GM23248 (cell line): ENCODE results near the gene C1orf105. TPM values are rescaled to one million over a fixed set of nuclear protein-coding genes. Genes with fewer than 3 reads are reported as not detected.

Source experiments
- DNase-seq: peaks from one replicate; pipeline ENCODE4 v3.0.0-alpha.2; 2015
- H2AFZ ChIP-seq: fragments of 200-600 bp; sonication (generic); 2 replicates; pipeline ENCODE4 v1.6.1; 2016; ENCODE audit warnings: antibody characterized with exemption
- H3F3A ChIP-seq: fragments of 200-600 bp; sonication (generic); 2 replicates; pipeline ENCODE4 v1.6.1; 2016; ENCODE audit warnings: mild to moderate bottlenecking, antibody characterized with exemption, mixed run types; ENCODE audit not compliant: insufficient read depth
- H3K27ac ChIP-seq: fragments of 200-600 bp; sonication (generic); 2 replicates; pipeline ENCODE4 v1.5.1; 2016; ENCODE audit warnings: mild to moderate bottlenecking
- H3K27me3 ChIP-seq: fragments of 200-600 bp; sonication (generic); replicated peaks from 2 replicates; pipeline ENCODE4 v1.6.1; 2016; ENCODE audit warnings: mild to moderate bottlenecking; ENCODE audit not compliant: insufficient read depth
- H3K36me3 ChIP-seq: fragments of 200-600 bp; sonication (generic); 2 replicates; pipeline ENCODE4 v1.6.1; 2016; ENCODE audit warnings: low read depth, mild to moderate bottlenecking
- H3K4me1 ChIP-seq: fragments of 200-600 bp; sonication (generic); 2 replicates; pipeline ENCODE4 v1.6.1; 2016; ENCODE audit warnings: mild to moderate bottlenecking; ENCODE audit not compliant: insufficient read depth
- H3K4me2 ChIP-seq: fragments of 200-600 bp; sonication (generic); one replicate; pipeline ENCODE4 v1.6.1; 2016; ENCODE audit warnings: mild to moderate bottlenecking; ENCODE audit not compliant: unreplicated experiment
- H3K4me3 ChIP-seq: fragments of 200-600 bp; sonication (generic); 2 replicates; pipeline ENCODE4 v1.5.1; 2016; ENCODE audit warnings: mild to moderate bottlenecking
- H3K79me2 ChIP-seq: fragments of 200-600 bp; sonication (generic); 2 replicates; pipeline ENCODE4 v1.6.1; 2016; ENCODE audit warnings: mild to moderate bottlenecking; ENCODE audit not compliant: insufficient read depth
- H3K9ac ChIP-seq: fragments of 200-600 bp; sonication (generic); 2 replicates; pipeline ENCODE4 v1.6.1; 2016; ENCODE audit warnings: mild to moderate bottlenecking
- H3K9me2 ChIP-seq: fragments of 200-600 bp; sonication (generic); 2 replicates; pipeline ENCODE4 v1.6.1; 2016; ENCODE audit warnings: mixed run types, mild to moderate bottlenecking, moderate library complexity; ENCODE audit not compliant: insufficient read depth
- H3K9me3 ChIP-seq: fragments of 200-600 bp; sonication (generic); one replicate; pipeline ENCODE4 v1.6.1; 2017; ENCODE audit warnings: low read depth
- H4K20me1 ChIP-seq: fragments of 200-600 bp; sonication (generic); 2 replicates; pipeline ENCODE4 v1.6.0; 2016; ENCODE audit not compliant: insufficient read depth
- EZH2 ChIP-seq: fragments of 200-600 bp; sonication (generic); IDR thresholded peaks from 2 replicates; pipeline ENCODE4 v1.6.1; 2018; ENCODE audit warnings: antibody characterized with exemption, mild to moderate bottlenecking; ENCODE audit not compliant: insufficient read depth, poor library complexity, severe bottlenecking
- EZH2phosphoT487 ChIP-seq: fragments of 200-600 bp; sonication (generic); IDR thresholded peaks from 2 replicates; pipeline ENCODE4 v1.6.1; 2018; ENCODE audit warnings: antibody characterized with exemption, moderate library complexity, mild to moderate bottlenecking, low read depth; ENCODE audit not compliant: insufficient read depth
- WGBS, 2 experiments: methylation state at CpG; one replicate each; pipeline ENCODE4 v1.1.6; 2015 to 2017; ENCODE audit warnings: low lambda C conversion rate in 2 of 2, low coverage in 1 of 2; ENCODE audit errors: missing lambda C conversion rate in 2 of 2; 5-methylcytosine and 5-hydroxymethylcytosine counted together
- in situ Hi-C: fragments of 300-500 bp; cut with MboI; formaldehyde crosslinking; loops from 2 replicates; pipeline ENCODE4 v1.15.0; 2020
- polyA plus RNA-seq: library from polyadenylated mRNA; unstranded; fragments of >200 nt; fragmentation: Nextera tagmentation; extraction: Ambion mirVana; gene quantifications from 2 replicates; pipeline ENCODE4 v1.2.1, GENCODE V29; 2016
- total RNA-seq: library from RNA; depleted of rRNA; stranded (reverse); fragments of >200 nt; shearing (Covaris generic); gene quantifications from 2 replicates; pipeline ENCODE4 v1.2.3, GENCODE V29; 2014

Gene C1orf105
- total and polyA plus RNA-seq, 2 experiments from 2014 or later, result not detected

GRCh38 chr1:172388490-172388889, 32.0 kb upstream of the C1orf105 start:
- in situ Hi-C loops, result no loop called here
- Histone ChIP-seq H3K4me1 (peaks cover 37% of the 10 kb centered on the region), H3K36me3 (no peaks in the 10 kb centered on the region), H3K4me3 (no peak overlapping the region), H3K4me2 (no peak overlapping the region), H2AFZ (no peak overlapping the region), H3K27me3 (no peaks in the 10 kb centered on the region), H4K20me1 (no peaks in the 10 kb centered on the region), H3K27ac (no peak overlapping the region), H3K9me3 (no peaks in the 10 kb centered on the region), H3K79me2 (no peaks in the 10 kb centered on the region), H3F3A (no peaks in the 10 kb centered on the region), H3K9ac (no peak overlapping the region), H3K9me2 (no peaks in the 10 kb centered on the region)
- 91 to 92% methylated on average over 8 of the region's 8 CpGs for WGBS, 2 experiments
- no peak for DNase-seq
- TF ChIP-seq EZH2phosphoT487 (no peak), EZH2 (no peak)

GRCh38 chr1:172390301-172390682, 30.2 kb upstream of the C1orf105 start:
- peak overlapping the region; percentile 40; the same call in 1 of the 2 replicates for H3K9ac ChIP-seq
- in situ Hi-C loops, result loop anchor here (5.0 kb wide), 1 partner anchor 253 kb away; no protein-coding TSS in a partner anchor
- no peaks in the 10 kb centered on the region for H3K9me2 ChIP-seq
- H3K27ac ChIP-seq, result peak overlapping the region; percentile 16
- H3K4me3 ChIP-seq, result peak overlapping the region; percentile 48; the same call in 1 of the 2 replicates
- H3K36me3 ChIP-seq, result no peaks in the 10 kb centered on the region
- H4K20me1 ChIP-seq, result no peaks in the 10 kb centered on the region
- TF ChIP-seq EZH2, result no peak
- no peak for TF ChIP-seq EZH2phosphoT487
- DNase-seq, result no peak
- 31 to 34% methylated on average over 3 of the region's 3 CpGs for WGBS, 2 experiments
- H2AFZ ChIP-seq, result peak overlapping the region; percentile 70
- no peaks in the 10 kb centered on the region for H3K79me2 ChIP-seq
- no peaks in the 10 kb centered on the region for H3K9me3 ChIP-seq
- no peaks in the 10 kb centered on the region for H3K27me3 ChIP-seq
- peaks cover 40% of the 10 kb centered on the region for H3K4me1 ChIP-seq
- H3K4me2 ChIP-seq, result peak overlapping the region; percentile 64
- no peaks in the 10 kb centered on the region for H3F3A ChIP-seq

GRCh38 chr1:172390683-172391551, 29.6 kb upstream of the C1orf105 start:
- H2AFZ ChIP-seq, result peak overlapping the region; percentile 70
- H3K27ac ChIP-seq, result peak overlapping the region; percentile 16
- no peaks in the 10 kb centered on the region for H3F3A ChIP-seq
- peak overlapping the region; percentile 64 for H3K4me2 ChIP-seq
- H3K4me1 ChIP-seq, result peaks cover 40% of the 10 kb centered on the region
- in situ Hi-C loops, result loop anchor here (5.0 kb wide), 1 partner anchor 254 kb away; no protein-coding TSS in a partner anchor
- no peaks in the 10 kb centered on the region for H3K9me2 ChIP-seq
- H3K4me3 ChIP-seq, result peak overlapping the region; percentile 48
- H3K9ac ChIP-seq, result peak overlapping the region; percentile 40
- TF ChIP-seq EZH2phosphoT487 (no peak), EZH2 (no peak)
- no peaks in the 10 kb centered on the region for H4K20me1 ChIP-seq
- peak; percentile 81 for DNase-seq
- H3K79me2 ChIP-seq, result no peaks in the 10 kb centered on the region
- no peaks in the 10 kb centered on the region for H3K27me3 ChIP-seq
- H3K36me3 ChIP-seq, result no peaks in the 10 kb centered on the region
- 8 to 11% methylated on average over 9 of the region's 9 CpGs for WGBS, 2 experiments
- no peaks in the 10 kb centered on the region for H3K9me3 ChIP-seq

DNA sequence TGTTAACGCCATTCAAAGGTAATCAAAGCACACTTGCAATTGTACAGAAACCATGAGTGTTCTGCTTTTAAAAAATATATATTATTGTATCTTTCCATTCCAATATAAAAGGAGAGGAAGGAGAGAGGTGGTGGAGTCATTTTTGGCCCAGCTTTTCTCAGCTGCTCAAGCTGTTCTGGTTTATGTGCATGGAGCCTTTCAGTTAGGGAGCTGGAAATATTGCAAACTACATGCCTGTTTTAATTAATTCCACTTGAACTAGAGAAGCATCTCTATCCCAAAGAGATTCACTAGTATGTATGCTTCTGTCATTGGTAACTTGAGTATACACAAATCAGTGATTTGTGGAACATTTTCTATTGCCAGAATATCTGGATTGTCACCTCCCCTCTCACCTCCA, 28.5 kb upstream of the C1orf105 start:
- Histone ChIP-seq H3K27ac (no peak overlapping the region), H4K20me1 (no peaks in the 10 kb centered on the region), H3F3A (no peaks in the 10 kb centered on the region), H3K4me2 (peak overlapping the region; percentile 64), H3K9me3 (no peaks in the 10 kb centered on the region), H3K9ac (no peak overlapping the region), H3K9me2 (no peaks in the 10 kb centered on the region), H3K79me2 (no peaks in the 10 kb centered on the region), H3K27me3 (no peaks in the 10 kb centered on the region), H3K4me1 (peaks cover 45% of the 10 kb centered on the region), H3K4me3 (no peak overlapping the region), H2AFZ (peak overlapping the region; percentile 70; the same call in 1 of the 2 replicates), H3K36me3 (no peaks in the 10 kb centered on the region)
- TF ChIP-seq EZH2phosphoT487 (no peak), EZH2 (no peak)
- in situ Hi-C loops, result loop anchor here (5.0 kb wide), 1 partner anchor 255 kb away; no protein-coding TSS in a partner anchor
- 61 to 74% methylated on average over 1 of the region's 1 CpG for WGBS, 2 experiments
- DNase-seq, result no peak
